ENCODE results near the gene NTM.
"Not testable (repeated sequence)": the region's sequence is repeated elsewhere in the genome, so short reads cannot be mapped to it uniquely, and the experiment has no call there.

The NTM gene

GRCh38 chr11:132357811-132358572, 987.6 kb downstream of the NTM start:
- no peak for DNase-seq (ENCODE audit: low read depth)

- DNase-seq (ENCODE audit: low read depth), result no peak
These were observed 988.1 kb downstream of the NTM start for GRCh38 chr11:132358573-132358953.

- no peak for DNase-seq (ENCODE audit: low read depth)
These were observed 990.7 kb downstream of the NTM start for GRCh38 chr11:132361011-132361550.

GRCh38 chr11:132365650-132366049, 995.2 kb downstream of the NTM start:
- no peak for DNase-seq (ENCODE audit: low read depth)

- DNase-seq (ENCODE audit: low read depth), result no peak
These were observed 996.9 kb downstream of the NTM start for GRCh38 chr11:132367293-132367692.

GRCh38 chr11:132370114-132370513, 999.7 kb downstream of the NTM start:
- DNase-seq (ENCODE audit: low read depth), result not testable (repeated sequence)

- DNase-seq (ENCODE audit: low read depth), result no peak
These were observed 1003.2 kb downstream of the NTM start for GRCh38 chr11:132373405-132374143.

- no peak for DNase-seq (ENCODE audit: low read depth)
These were observed 1009.1 kb downstream of the NTM start for GRCh38 chr11:132379540-132379939.

Data from activated T-helper 1 cell treated with Interleukin-2 at 50 U/mL for 16 hours (primary cell).